ENCODE measurements around the gene CDC14B.
"Not testable (repeated sequence)": the region's sequence is repeated elsewhere in the genome, so short reads cannot be mapped to it uniquely, and the experiment has no call there.

The CDC14B gene

DNA sequence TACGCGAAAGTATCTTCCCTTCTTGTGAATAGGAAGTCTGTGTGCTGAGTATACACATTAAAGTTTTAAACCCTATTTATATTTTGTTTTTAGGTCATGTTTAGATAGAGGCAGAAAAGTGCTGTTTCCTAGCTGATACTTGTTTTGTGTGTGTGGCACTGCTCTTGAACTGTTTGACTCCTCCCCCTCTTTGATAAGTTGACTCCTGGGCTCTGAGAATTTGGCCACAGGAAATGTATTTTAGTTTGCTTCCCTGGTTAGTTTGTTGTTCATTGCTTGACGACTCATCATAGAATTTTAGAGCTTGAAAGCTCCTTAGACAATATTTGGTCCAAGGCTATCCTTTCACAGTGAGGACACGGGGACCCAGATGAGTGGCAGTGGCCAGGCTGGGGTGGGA, 2.0 kb upstream of the CDC14B start:
- DNase-seq: no peak

DNA sequence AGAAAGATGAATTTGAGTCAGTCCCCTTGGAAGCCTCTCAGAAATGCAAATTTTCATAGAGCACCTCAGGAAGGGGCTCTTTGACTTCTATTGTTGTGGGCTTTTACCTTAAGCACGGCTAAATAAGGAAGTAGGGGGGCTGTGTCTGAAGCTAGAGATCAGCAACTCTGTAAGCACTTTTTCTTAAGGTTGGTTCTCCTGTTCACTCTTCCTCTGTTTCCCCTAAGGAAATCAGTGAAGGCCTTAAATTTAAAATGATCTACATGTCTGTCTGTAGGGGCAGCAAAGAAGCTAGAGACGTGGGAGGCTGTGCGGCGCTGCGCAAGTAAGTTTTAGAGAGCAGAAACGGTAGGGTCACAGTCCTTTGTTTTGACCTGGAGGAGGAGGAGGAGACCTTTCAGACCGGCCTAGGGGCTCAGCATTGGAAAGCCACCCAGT, 1.2 kb upstream of the CDC14B start:
- DNase-seq: no peak

GRCh38 chr9:96620181-96620514, 505 bp upstream of the CDC14B start:
- DNase-seq: no peak

GRCh38 chr9:96619124-96619465, 548 bp downstream of the CDC14B start:
- DNase-seq: no peak

DNA sequence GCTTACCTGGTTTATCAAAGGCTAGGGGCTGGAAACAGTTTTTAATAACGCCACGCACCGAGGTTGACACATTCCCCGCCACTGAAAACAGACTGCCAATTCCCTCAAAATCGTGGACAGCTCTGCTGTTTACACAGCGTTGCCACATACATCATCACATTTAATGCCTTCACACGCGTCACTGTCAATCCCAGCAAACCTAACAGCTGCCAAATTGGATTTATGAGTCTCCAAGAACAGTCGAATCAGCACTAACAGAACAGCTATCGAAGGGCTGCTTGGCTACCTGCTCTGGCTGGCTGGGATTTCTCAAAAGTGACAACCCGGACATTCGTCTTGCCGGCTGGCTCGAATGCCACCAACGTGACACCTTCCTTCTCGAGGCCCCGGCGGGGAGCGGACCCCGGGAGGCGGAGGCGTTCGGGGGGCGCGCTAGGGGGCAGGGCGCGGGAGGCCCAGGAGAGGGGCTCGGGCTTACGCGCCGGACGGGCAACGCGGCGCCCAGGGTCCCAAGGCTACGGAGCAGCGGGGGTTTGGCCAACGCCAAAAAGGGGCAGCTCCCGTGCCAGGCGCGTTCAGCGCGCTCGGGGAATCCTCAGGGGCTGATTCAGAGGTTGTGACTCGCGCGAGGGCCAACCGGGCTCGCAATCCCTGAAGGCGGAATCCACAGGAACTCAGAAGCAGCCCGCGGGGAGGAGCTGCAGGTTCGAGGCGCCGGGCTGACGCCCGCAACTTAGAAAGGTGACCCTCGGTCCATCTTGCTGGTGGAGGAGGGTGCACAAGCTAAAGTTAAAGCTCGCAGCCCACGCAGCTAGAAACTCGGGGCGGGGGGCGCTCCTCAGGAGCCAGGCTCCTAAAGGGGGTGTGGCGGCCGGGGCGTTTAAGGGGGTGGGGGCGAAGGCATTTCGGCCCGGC, 1.2 kb downstream of the CDC14B start:
- DNase-seq: no peak

- no peak for DNase-seq
Measured at GRCh38 chr9:96617439-96618185, 2.0 kb downstream of the CDC14B start.

DNA sequence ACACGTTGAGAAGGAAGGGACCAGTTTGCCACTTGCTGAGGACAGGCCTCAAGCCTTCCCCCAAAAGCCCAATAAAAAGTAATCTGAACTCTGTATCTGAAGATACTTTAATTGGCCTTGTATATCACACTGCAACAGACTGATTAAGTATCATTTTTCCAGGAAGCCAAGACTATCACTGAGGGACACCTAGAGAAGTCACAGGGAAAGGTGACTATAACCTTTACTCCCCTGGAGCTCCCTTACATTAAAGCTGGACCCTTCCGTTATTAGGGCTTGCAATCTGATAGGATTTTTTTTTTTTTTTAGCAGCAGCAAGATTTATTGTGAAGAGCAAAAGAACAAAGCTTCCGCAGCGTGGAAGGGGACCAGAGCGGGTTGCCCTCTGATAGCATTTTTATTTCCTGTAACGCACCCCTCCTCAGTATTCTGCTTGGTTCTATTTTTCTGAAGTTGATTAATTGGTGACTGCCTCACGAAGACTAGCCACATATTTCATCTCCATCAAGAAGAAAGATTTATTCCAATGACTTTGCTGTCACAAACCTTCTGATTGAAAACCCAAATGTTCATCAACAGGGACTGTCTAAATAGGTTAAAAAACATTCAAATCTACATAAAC, 2.7 kb downstream of the CDC14B start:
- no peak for DNase-seq

DNA sequence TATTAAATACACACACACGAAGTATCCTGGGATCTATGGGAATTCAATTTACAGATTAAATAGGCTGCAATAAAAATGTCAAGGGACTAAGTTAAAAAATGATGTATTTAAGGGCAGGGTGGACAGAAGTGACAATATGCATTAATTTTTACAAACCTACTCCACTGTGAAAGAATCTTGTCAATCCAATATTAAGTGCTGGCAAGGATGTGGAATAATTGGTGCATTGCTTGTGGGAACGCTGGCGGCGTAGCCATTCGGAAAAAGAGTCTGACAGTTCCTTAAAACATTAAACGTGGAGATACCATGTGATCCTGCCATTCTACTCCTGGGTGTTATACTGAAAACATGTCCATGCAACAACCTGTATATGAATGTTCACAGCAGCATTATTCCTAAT, 4.2 kb downstream of the CDC14B start:
- no peak for DNase-seq

GRCh38 chr9:96614664-96615063, 5.0 kb downstream of the CDC14B start:
- DNase-seq: not testable (repeated sequence)

DNA sequence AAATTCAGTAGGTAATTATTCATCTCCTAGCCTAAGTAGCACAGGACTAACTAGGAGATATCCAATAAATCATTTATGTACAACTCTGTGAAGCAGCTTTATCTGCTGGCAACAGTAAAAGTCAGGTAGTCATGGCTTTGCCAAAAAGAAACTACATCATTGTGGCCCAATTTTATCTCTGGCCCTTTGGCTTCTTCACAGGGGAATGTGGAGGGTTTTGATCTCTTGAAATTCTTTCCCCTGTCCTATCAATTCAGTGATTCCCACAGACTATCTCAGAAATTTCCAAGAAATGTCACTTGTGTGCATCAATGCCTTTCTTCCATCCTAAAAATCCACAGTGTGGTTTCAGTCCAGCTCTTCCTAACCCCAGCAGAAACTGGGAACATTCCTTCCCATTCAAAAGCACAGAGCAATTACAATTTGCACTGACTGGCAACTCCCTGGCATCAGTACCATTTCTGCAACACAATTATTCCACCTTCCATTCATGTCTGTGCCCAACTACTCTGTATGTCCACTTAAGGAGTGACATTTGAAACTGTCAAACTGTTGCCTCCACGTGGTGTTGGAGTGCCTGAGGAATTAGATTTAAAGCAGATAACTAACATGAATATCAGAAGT, 6.6 kb downstream of the CDC14B start:
- no peak for DNase-seq

GRCh38 chr9:96612105-96612965, 7.3 kb downstream of the CDC14B start:
- DNase-seq: no peak

DNA sequence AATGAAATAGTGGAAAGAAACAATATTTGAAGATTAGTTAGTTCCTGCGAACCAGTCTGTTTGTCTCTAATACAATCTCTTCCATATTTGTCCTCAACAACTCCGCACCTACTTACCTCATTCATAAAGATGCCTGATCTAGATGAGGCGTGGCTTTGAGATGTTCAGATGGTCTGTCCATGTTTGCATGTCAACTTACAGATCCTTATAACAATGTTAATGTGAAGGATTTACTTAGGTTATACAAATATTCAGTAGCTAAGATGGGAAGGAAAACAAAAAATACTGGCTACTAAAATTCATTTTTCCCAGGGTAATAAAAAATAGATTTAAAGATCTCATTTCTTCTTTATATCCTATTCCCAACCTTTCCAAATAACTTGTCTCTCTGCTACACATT, 8.3 kb downstream of the CDC14B start:
- no peak for DNase-seq

DNA sequence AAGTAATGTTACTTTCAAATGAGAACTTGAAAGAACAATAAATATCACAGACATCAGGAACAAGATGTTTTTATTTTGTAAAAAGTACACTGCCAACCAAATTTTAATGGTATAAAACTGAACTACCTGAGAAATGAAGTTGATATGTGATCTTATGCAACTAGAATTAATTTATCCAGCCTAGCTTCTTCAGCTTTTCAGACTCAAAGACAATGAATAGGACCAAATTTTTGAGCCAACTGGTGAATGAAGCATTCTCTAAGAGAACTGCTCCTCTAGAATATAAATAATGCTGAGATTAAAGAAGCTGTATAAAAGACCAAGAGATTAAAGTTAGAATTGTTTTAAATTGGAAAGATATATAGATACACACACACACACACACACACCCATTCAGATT, 9.9 kb downstream of the CDC14B start:
- DNase-seq: no peak

DNA sequence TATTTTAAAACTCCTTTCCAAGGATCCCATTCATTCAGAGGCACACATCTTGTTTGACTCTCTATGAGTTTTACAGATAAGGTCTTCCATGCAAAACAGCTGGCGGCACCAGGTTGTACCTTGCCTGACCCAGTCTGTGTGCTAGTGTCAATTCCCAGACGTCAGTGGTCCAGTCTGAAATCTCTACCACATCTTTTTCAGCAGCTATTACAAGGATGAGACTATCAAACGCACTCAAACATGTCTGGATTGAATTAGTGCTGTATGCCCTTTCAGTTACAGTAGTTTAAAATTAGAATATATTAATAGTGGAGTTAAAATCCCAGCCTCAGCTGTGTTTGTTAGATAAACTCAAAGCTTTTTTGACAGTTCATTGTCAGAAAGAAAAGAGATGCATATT, 11.7 kb downstream of the CDC14B start:
- no peak for DNase-seq

GRCh38 chr9:96605328-96605727, 14.3 kb downstream of the CDC14B start:
- no peak for DNase-seq

DNA sequence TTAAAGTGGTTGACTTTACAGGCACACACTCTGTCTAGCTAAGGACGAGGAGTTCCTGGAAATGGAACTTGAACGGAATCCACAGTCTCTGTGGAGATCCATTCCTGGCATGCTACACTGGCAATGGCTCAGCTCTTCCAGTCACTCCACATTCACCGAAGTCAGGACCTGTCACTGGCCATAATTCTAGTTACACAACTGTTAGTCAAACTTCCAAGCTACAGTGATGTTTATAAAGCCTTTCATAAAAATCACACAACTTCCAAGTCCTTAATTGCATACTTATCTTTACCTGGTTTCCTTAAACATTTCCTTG, 15.7 kb downstream of the CDC14B start:
- no peak for DNase-seq

GRCh38 chr9:96603305-96604003, 16.2 kb downstream of the CDC14B start:
- no peak for DNase-seq

DNA sequence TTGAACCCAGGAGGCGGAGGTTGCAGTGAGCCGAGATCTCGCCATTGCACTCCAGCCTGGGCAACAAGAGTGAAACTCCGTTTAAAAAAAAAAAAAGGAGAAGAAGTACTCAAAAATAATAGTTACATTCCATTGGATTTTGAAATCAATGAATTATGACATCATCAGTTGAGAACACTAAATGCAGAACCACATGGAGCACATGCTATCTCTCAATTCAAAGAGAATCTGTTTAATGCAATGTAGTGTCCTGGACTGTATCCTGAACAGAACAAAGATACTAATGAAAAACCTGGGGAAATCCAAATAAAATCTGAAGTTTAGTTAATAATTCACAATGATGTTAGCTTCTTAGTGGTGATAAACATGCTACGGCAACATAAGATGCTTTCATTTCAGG, 20.3 kb downstream of the CDC14B start:
- no peak for DNase-seq

DNA sequence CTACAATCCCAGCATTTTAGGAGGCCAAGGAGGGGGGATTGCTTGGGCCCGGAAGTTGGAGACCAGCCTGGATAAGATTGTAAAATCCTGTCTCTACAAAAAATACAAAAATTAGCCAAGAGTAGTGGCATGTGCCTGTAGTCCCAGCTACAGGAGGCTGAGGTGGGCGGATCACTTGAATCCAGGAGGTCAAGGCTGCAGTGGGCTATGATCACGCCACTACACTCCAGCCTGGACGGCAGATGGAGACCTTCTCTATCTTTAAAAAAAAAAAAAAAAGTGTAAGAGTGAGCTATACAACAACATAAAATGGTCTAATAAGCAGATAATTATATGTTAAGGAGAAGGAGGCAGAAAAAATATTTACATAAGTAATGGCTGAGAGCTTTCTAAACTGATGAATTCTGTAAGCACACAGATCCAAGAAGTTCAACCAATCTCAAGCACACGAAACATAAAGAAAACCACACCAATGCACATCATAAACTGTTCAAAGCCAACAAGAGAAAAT, 23.0 kb downstream of the CDC14B start:
- no peak for DNase-seq

DNA sequence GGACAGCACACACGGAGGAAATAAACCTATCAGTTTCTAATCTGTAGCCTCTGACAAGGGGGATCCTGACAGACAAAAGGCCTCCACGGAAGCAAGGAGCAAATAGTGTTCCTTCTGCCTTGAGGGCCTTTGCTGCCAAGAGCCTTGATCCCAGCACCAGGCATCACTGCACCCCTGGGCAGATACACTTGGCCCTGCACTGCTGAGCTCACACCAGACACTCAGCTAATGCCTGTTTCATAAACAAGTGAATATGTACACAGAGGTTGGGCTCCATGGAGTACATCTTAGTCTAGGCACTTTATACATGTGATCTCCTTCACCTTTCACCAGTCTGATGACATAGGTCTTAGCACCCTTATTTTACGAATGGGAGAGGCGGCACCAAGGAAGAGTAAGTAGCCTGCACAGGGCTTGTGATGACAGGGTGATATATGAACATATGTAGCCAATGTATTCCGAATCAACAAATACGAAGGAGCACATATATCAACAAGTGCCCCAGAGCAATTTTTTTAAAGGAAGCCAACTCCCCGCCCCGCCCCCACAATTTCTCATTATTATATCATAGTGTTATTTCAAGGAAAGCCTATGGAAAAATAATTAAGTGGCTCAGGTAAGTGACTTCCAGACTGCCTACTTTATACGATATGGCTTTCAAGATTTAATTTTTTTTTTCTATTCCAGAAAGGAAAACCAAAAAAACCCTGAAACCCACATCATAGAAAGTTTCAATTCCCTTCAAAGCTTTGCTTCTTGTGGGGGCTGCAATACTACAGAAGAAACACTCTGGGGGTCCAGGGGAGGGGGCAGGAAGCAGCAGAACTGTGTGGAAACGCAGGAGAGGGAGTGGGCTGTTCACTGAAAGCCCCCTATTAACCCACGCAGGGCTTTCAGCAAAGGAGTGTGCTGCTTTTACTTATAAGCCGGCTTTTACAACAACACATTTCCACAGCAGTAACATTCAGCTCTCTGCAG, 32.0 kb downstream of the CDC14B start:
- DNase-seq: no peak

All from central memory CD4-positive, alpha-beta T cell (primary cell).